ENCODE data around the gene COL13A1.

The COL13A1 gene

DNA sequence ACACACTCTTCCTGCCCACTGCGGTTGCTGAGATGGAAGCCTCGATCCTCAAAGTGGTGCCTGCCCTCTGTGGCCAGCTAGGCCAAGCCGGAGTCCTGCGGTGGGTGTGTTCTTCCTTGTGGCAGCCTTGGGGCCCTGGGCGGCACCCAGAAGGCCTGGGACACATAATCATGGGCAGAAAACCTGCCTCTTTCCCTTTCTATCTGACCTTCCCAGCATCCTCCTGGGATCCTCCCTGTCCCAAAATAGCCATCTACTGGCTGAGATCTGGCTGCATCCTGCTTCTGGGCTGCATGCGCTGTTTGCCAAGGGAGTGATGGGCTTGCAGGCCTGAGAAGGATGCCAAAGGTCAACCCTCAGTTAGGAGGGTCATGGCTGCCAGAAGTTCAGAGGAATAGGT, 23.9 kb downstream of the COL13A1 start:
- DNase-seq = no peak

DNA sequence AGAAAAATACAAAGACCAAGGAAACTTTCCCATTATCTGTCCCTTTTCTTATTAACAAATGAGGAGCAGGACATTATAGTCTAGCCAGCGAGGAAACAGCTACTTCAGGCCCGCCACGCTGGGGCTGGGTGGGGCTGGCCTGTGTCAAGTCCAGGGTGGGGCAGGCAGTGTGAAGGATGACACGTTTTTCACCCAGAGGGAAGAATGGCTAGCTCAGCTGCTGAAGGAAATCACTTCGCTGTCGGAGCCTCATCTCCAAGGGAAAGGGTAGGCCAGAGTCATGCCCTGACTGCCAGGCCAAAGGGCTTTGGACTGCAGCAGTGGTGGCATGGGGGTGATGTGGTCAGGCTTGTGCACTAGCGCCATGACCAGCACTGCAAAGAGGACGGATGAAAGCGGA, 24.4 kb downstream of the COL13A1 start:
- no peak for DNase-seq

GRCh38 chr10:69826789-69827554, 25.3 kb downstream of the COL13A1 start:
- DNase-seq = no peak

GRCh38 chr10:69828144-69828870, 26.6 kb downstream of the COL13A1 start:
- no peak for DNase-seq

DNA sequence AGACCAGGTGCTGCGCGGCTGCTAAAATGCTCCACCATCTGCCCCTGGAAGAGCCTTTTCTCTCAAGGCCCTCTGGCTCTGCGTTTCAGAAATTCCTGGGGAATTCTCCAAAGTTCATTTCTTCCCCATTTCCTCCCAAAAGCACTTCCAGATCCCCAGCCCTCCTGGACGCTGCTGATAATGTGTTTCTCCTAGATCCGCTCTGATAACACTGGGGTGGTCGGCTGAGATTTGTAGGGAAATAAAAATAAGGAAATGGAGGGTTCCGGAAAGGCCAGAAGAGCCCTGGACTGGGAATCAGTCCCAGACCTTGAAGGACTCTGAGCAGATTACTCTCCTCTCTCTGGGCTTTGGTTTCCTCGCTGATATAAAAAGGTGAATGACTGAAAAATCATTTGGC, 28.1 kb downstream of the COL13A1 start:
- no peak for DNase-seq

DNA sequence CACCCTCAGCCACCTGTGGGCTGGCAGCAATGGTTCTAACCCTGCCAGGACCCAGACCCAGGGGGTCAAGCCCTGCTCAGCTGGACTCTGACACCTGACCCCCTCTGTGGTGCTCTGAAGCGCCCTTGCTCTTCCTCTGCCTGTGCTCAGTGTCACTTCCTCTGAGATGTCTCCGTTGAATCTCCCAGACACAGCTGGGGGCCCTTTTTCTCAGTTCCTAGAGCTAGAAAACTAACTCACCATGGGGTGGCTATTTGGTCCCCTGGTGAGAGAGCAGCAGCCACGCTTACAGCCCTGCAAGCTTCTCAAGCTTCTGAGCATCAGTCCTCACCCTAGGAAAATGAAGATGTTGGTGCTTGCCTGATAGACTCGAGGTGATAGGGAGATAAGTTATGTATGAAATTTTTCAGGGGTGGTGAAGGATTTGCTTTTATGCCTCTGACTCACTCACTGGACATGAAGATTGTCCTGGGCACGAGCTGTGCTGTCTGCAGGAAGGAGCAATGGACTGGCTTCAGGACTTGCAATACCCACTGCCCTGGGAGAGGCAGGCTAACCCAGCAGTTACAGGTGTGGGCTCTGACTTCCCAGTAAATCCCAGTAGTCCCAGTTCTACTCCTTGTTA, 29.6 kb downstream of the COL13A1 start:
- no peak for DNase-seq

GRCh38 chr10:69835233-69835632, 33.5 kb downstream of the COL13A1 start:
- no peak for DNase-seq

DNA sequence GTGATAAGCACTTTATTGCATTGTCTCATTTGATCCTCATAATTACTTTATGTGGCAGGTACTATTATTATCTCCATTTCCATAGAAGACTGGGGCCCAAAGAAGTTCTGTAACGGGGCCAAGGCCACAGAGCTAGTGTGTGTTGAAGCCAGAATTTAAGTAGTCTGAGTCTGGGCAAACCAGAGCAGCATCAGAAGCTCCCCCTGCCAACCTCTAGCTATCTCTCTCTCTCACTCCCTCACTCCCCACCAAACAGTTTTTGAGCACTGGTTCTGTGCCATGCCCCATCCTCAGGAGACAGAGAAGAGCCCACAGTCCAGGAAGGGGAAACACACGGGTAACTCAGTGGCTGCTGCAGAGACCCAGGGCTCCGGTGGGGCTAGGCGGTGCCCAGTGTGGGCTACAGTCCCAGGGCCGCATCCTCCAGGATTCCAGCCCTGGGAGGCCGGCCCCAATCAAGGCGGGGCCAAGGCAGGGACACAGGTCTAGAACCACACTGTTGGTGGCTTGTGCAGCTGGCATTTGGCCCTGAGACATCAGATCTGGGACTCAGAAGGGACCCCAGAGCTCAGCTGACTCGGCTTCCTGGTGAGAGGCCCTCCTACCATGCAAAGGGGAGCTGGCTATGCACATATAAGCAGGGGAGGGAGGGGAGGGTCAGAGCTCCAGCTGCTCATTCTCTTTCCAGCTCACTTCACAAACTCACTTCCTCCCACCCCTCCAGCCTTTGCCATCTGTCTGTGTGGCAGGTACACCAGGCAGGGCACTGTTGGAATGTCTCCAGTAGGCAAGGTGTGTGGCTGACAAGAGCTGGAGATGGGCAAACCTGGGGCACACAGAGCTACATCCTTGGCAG, 34.4 kb downstream of the COL13A1 start:
- DNase-seq = no peak

DNA sequence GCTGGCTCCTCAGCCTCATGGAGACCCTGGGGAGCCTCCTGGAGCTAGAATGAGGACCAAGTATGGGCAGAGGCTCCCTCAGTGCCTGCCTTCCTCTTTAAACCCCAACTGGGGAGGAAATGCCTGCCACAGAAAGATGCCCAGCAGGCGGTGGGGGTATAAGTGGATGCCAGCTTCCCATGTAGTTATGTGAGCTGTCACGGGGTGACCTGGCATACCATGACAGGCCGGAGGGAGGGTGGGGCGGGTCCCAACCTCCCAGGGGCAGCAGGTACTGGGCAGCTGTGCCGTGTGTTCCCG, 35.0 kb downstream of the COL13A1 start:
- DNase-seq = no peak

DNA sequence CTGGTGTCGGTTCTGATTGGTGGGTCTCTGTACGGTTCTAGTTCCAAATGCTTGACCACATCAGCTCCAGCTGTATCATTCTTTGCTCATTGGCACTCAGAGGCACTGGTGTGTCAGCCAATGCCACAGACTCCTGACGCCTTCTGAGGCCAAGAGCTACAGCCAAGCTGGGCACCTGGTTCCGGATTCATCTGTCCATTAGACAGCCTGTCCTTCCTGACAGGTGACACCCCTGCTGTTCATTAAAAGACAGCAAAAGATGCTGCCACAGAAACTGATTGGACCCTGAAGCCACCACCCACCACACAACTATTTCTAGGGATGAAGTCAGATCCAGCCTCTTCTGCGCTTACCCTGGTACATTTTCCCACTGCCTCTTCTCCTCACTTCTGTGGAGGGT, 35.6 kb downstream of the COL13A1 start:
- no peak for DNase-seq

DNA sequence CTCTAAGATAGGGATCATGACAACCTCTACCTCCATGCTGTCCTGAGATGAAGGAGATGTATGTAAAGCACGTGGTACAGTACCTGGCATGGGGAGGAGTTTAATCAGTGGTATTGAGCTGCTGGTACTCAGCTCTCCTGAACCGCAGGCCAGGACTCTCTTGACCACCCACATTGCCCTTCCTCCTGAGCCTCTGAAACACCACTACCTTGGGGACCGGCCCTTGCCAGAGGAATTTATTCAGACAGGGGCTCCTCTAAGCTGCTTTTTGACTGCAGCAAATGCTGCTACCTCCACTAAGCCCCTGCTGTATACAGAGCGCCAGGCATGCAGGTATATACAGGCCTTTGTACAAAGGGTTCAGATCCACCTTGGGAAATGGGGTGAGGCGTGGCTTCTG, 36.7 kb downstream of the COL13A1 start:
- no peak for DNase-seq

- no peak for DNase-seq
Observed at GRCh38 chr10:69838853-69839252, 37.1 kb downstream of the COL13A1 start.

GRCh38 chr10:69839696-69840345, 38.1 kb downstream of the COL13A1 start:
- DNase-seq = no peak

DNA sequence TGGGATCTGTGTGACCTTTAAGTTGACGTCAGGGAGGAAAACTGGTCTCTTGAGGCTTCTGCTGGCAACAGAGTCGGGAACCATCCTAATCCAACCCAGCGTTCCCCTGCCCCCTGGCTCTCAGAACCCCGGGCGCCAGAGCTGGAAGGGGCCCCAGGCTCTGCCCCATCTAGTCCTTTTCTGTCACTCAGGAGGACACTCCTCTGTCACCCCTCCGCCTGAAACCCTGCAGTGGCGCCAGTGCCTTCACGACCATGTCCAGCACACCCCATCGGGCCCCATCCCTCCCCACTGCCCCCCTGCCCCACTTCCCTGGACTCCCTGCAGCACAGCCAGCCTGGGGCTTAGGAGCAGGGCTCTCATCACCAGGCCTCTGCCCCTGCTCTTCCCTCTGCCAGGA, 39.1 kb downstream of the COL13A1 start:
- no peak for DNase-seq

GRCh38 chr10:69842020-69842419, 40.3 kb downstream of the COL13A1 start:
- no peak for DNase-seq

DNA sequence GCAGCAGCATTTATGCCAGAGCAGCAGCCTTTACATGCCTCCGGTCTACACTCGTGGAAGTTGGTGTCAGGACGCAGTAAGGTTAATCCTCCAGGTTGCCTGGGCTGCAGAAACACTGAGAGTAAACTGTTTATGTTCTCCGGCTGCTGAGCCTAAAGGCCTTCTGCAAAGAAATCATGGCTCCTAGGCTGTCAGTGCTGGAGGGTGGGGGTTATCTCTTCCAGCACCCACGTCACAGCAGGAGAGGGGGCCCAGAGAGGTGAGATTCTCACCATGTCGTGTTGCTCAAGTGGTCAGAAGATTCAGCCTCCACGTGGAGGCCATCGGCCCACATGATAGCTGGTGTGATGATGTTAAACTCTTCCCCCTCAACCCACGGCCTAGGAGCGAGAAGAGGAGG, 41.2 kb downstream of the COL13A1 start:
- no peak for DNase-seq

GRCh38 chr10:69843923-69844322, 42.2 kb downstream of the COL13A1 start:
- no peak for DNase-seq

GRCh38 chr10:69844698-69845097, 43.0 kb downstream of the COL13A1 start:
- DNase-seq = no peak

DNA sequence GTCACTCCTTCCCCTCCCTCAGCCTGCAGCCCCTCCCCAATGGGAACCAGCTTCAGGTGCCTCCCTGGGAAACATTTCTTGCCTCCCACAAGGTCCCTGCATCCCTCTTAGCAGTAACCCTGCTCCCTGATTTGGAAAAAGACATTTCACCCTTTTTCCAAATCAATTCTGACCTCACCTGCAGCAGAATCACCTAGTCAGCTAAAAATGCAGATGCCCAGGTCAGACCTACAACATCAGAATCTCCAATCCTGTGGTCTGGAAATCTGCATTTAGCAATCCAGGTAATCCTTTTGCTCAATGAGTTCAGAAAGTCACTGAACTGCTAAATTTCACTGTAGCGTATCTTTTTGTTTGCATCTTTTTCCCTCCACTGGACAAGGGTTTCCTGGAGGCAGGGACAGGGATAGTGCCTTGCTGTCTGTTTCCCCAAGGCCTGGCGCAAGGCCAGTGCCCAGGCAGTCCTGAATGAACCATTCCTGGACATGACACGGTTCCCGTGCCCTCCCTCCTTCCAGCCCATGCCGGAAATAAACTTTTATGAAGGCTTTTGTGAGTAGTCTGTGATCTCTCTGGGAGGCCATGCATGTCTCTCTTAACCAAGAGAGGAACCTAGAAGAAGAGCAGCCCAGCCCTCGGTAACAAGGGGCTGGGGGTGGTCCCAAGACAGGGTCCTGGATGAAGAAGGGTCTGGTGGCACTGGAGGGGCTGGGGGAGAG, 44.0 kb downstream of the COL13A1 start:
- DNase-seq = no peak

- no peak for DNase-seq
Observed at GRCh38 chr10:69846293-69846921, 44.7 kb downstream of the COL13A1 start.

DNA sequence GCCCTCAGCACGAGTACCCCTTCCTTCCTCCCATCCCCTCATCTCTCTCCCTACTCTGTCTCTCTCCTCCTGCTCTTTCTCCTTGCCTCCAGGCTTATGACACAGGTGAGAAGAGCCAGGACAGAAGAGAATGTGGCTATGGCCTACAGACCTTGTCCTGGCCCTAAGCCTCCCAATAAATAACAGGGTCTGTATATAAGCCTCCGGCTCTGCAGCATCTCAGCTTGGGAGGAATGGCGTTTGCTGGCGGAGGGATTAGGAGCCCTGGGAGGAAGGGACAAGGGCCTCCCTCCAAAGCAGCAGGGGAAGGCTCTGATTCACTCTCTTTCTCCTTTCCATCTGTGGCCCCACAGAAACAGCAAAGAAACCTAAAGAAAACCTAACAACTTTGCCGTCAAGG, 45.8 kb downstream of the COL13A1 start:
- DNase-seq = no peak

GRCh38 chr10:69847883-69848282, 46.2 kb downstream of the COL13A1 start:
- DNase-seq = no peak

All from activated CD4-positive, CD25-positive, alpha-beta regulatory T cell (primary cell).